H9 (cell line): ENCODE data around the gene PGBD5. TPM values are rescaled to one million over a fixed set of nuclear protein-coding genes. Genes with fewer than 3 reads are reported as not detected.

Experiments used
- DNase-seq: peaks from one replicate; pipeline ENCODE4 v3.0.0-alpha.2; 2017
- H2AFZ ChIP-seq: one replicate; pipeline ENCODE4 v1.6.1; 2013; ENCODE audit warnings: mild to moderate bottlenecking, low read length, control low read depth, moderate library complexity
- H2AK5ac ChIP-seq: 2 replicates; pipeline ENCODE4 v1.6.1; 2013; ENCODE audit warnings: low read length, control low read depth, mixed read lengths; ENCODE audit not compliant: insufficient read length
- H2BK120ac ChIP-seq: one replicate; pipeline ENCODE4 v1.6.1; 2013; ENCODE audit warnings: low read depth, mild to moderate bottlenecking, low read length, control low read depth, inconsistent platforms; ENCODE audit not compliant: poor library complexity, severe bottlenecking
- H2BK12ac ChIP-seq: 2 replicates; pipeline ENCODE4 v1.6.1; 2013; ENCODE audit warnings: low read length, control low read depth, mixed read lengths, low read depth; ENCODE audit not compliant: insufficient read length
- H2BK15ac ChIP-seq: 2 replicates; pipeline ENCODE4 v1.6.1; 2013; ENCODE audit warnings: low read depth, low read length, control low read depth
- H2BK20ac ChIP-seq: one replicate; pipeline ENCODE4 v1.6.1; 2013; ENCODE audit warnings: low read depth, mild to moderate bottlenecking, low read length, control low read depth, inconsistent platforms; ENCODE audit not compliant: poor library complexity, severe bottlenecking
- H2BK5ac ChIP-seq: 2 replicates; pipeline ENCODE4 v1.6.1; 2013; ENCODE audit warnings: low read length, control low read depth, mixed read lengths; ENCODE audit not compliant: insufficient read length
- H3K14ac ChIP-seq: 2 replicates; pipeline ENCODE4 v1.6.1; 2013; ENCODE audit warnings: low read length, control low read depth; ENCODE audit not compliant: insufficient read depth
- H3K18ac ChIP-seq: 2 replicates; pipeline ENCODE4 v1.6.1; 2013; ENCODE audit warnings: low read depth, mild to moderate bottlenecking, mixed read lengths, low read length, control low read depth; ENCODE audit not compliant: insufficient read length
- H3K23ac ChIP-seq: 2 replicates; pipeline ENCODE4 v1.6.1; 2013; ENCODE audit warnings: low read length, control low read depth, mixed read lengths, low read depth; ENCODE audit not compliant: insufficient read length
- H3K23me2 ChIP-seq: 2 replicates; pipeline ENCODE4 v1.6.1; 2013; ENCODE audit warnings: low read depth, mild to moderate bottlenecking, mixed read lengths, low read length, control low read depth; ENCODE audit not compliant: insufficient read length, poor library complexity, severe bottlenecking
- H3K27ac ChIP-seq: 2 replicates; pipeline ENCODE4 v1.5.1; 2013; ENCODE audit warnings: low read length, control low read depth, mixed read lengths, low read depth; ENCODE audit not compliant: insufficient read length
- H3K27me3 ChIP-seq: 2 replicates; pipeline ENCODE4 v1.6.1; 2013; ENCODE audit warnings: low read length, control low read depth, inconsistent platforms; ENCODE audit not compliant: insufficient read depth
- H3K4ac ChIP-seq: 2 replicates; pipeline ENCODE4 v1.6.1; 2013; ENCODE audit warnings: low read depth, mild to moderate bottlenecking, control low read depth, inconsistent platforms, low read length, moderate library complexity
- H3K4me1 ChIP-seq: 2 replicates; pipeline ENCODE4 v1.6.1; 2013; ENCODE audit warnings: low read length, control low read depth, inconsistent platforms; ENCODE audit not compliant: insufficient read depth
- H3K4me2 ChIP-seq: 2 replicates; pipeline ENCODE4 v1.6.1; 2013; ENCODE audit warnings: low read length, control low read depth, mixed read lengths; ENCODE audit not compliant: insufficient read length, insufficient read depth
- H3K56ac ChIP-seq: 2 replicates; pipeline ENCODE4 v1.6.1; 2013; ENCODE audit warnings: low read depth, mild to moderate bottlenecking, mixed read lengths, low read length, control low read depth; ENCODE audit not compliant: insufficient read length
- H3K79me1 ChIP-seq: 2 replicates; pipeline ENCODE4 v1.6.1; 2013; ENCODE audit warnings: low read depth, mild to moderate bottlenecking, moderate library complexity, low read length, control low read depth, inconsistent platforms; ENCODE audit not compliant: insufficient read depth, poor library complexity, severe bottlenecking
- H3K79me2 ChIP-seq: 2 replicates; pipeline ENCODE4 v1.6.1; 2013; ENCODE audit warnings: low read length, control low read depth, inconsistent platforms; ENCODE audit not compliant: insufficient read depth
- H3K9ac ChIP-seq: 2 replicates; pipeline ENCODE4 v1.6.1; 2013; ENCODE audit warnings: low read length, control low read depth, mixed read lengths; ENCODE audit not compliant: insufficient read length; ENCODE audit errors: extremely low read depth
- H3K9me3 ChIP-seq: one replicate; pipeline ENCODE4 v1.6.1; 2013; ENCODE audit warnings: low read depth, low read length, inconsistent platforms; ENCODE audit not compliant: control insufficient read depth
- H3T11ph ChIP-seq: one replicate; pipeline ENCODE4 v1.6.1; 2013; ENCODE audit warnings: mild to moderate bottlenecking, low read length, control low read depth, inconsistent platforms
- H4K20me1 ChIP-seq: one replicate; pipeline ENCODE4 v1.6.1; 2013; ENCODE audit not compliant: control insufficient read depth, insufficient read length, insufficient read depth
- H4K5ac ChIP-seq: 2 replicates; pipeline ENCODE4 v1.6.1; 2013; ENCODE audit warnings: low read depth, mild to moderate bottlenecking, mixed read lengths, low read length, control low read depth; ENCODE audit not compliant: insufficient read length
- H4K8ac ChIP-seq: replicated peaks from 2 replicates; pipeline ENCODE4 v1.6.1; 2013; ENCODE audit warnings: low read length, control low read depth, mixed read lengths, low read depth; ENCODE audit not compliant: insufficient read length
- H4K91ac ChIP-seq: 2 replicates; pipeline ENCODE4 v1.6.1; 2013; ENCODE audit warnings: low read depth, mild to moderate bottlenecking, moderate library complexity, mixed read lengths, low read length, control low read depth; ENCODE audit not compliant: insufficient read length
- H3K27ac Mint-ChIP-seq, 3 experiments: 2 replicates in 2 of 3; 3 replicates in 1 of 3; pipeline ENCODE4 v1.8.0; 2020 to 2021; ENCODE audit warnings: mixed read lengths in 3 of 3, mild to moderate bottlenecking in 1 of 3, moderate library complexity in 1 of 3
- H3K27me3 Mint-ChIP-seq: 2 replicates; pipeline ENCODE4 v1.8.0; 2021; ENCODE audit warnings: low read depth, mild to moderate bottlenecking, moderate library complexity, mixed read lengths
- H3K36me3 Mint-ChIP-seq, 3 experiments: 2 replicates in 2 of 3; 3 replicates in 1 of 3; pipeline ENCODE4 v1.8.0; 2020 to 2021; ENCODE audit warnings: low read depth in 3 of 3, mixed read lengths in 3 of 3; ENCODE audit not compliant: insufficient read depth in 1 of 3
- H3K4me1 Mint-ChIP-seq, 2 experiments: 2 replicates each; pipeline ENCODE4 v1.8.0; 2020; ENCODE audit warnings: mixed read lengths in 2 of 2
- H3K4me3 Mint-ChIP-seq, 2 experiments: 2 replicates in 1 of 2; 3 replicates in 1 of 2; pipeline ENCODE4 v1.8.0; 2020 to 2021; ENCODE audit warnings: mild to moderate bottlenecking in 2 of 2, mixed read lengths in 2 of 2, moderate library complexity in 1 of 2
- H3K9me3 Mint-ChIP-seq, 2 experiments: 2 replicates in 1 of 2; 3 replicates in 1 of 2; pipeline ENCODE4 v1.8.0; 2020; ENCODE audit warnings: mild to moderate bottlenecking in 2 of 2, mixed read lengths in 2 of 2, moderate library complexity in 1 of 2
- WGBS: extraction: QIAGEN DNeasy Blood & Tissue Kit; methylation state at CpG from one replicate; pipeline ENCODE4 v1.1.7; 2013; ENCODE audit warnings: missing lambda C conversion rate, low lambda C conversion rate, mixed read lengths; ENCODE audit not compliant: insufficient read length; ENCODE audit errors: extremely low coverage; 5-methylcytosine and 5-hydroxymethylcytosine counted together
- total RNA-seq: library from RNA; stranded (reverse); gene quantifications from 2 replicates; pipeline ENCODE4 v1.2.1, GENCODE V29; 2021
- TF ChIP-seq, protein P1 (sequence below): fragments of 200-600 bp; sonication (generic); conservative IDR thresholded peaks from 3 replicates; pipeline ENCODE4 v1.8.0; 2021; ENCODE audit warnings: antibody characterized with exemption, mild to moderate bottlenecking

Gene PGBD5
- total RNA-seq, 1 experiment from 2014 or later, result 19.1 TPM

DNA sequence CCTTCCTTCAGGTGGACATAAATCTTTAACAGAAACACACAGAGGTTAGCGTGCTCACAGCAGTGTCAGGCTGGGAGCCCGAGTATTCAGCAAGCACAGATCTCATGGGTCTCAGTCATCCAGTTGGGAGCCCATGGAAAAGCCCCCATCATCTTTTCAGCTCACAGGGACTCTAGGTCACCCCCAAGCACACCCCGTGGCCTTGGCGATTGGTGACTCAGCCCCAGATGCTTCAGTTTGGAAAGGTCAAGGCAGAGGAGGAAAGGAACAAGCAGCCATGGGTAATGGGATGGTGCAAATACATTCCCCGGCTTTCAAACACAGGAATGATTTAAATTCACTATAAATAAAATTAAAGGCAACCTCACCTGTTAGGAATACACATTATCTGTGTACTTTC lies 88.9 kb downstream of the PGBD5 start:
- H3K4me2 ChIP-seq, result no peak overlapping the region
- no peak overlapping the region for H2BK20ac ChIP-seq
- DNase-seq, result no peak
- H3K27me3 ChIP-seq, result no peaks in the 10 kb centered on the region
- H4K8ac ChIP-seq, result no peak overlapping the region
- peaks cover 3% of the 10 kb centered on the region for H3K4me1 ChIP-seq
- no peak overlapping the region for H4K5ac ChIP-seq
- no peak overlapping the region for H2AK5ac ChIP-seq
- H3K27me3 Mint-ChIP-seq, result no peaks in the 10 kb centered on the region; the same call in 1 of the 2 replicates
- no peaks in the 10 kb centered on the region for H3K9me3 Mint-ChIP-seq
- TF ChIP-seq, protein P1, sequence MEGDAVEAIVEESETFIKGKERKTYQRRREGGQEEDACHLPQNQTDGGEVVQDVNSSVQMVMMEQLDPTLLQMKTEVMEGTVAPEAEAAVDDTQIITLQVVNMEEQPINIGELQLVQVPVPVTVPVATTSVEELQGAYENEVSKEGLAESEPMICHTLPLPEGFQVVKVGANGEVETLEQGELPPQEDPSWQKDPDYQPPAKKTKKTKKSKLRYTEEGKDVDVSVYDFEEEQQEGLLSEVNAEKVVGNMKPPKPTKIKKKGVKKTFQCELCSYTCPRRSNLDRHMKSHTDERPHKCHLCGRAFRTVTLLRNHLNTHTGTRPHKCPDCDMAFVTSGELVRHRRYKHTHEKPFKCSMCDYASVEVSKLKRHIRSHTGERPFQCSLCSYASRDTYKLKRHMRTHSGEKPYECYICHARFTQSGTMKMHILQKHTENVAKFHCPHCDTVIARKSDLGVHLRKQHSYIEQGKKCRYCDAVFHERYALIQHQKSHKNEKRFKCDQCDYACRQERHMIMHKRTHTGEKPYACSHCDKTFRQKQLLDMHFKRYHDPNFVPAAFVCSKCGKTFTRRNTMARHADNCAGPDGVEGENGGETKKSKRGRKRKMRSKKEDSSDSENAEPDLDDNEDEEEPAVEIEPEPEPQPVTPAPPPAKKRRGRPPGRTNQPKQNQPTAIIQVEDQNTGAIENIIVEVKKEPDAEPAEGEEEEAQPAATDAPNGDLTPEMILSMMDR, result no peak
- no peak overlapping the region for H3K27ac Mint-ChIP-seq
- no peak overlapping the region for H4K91ac ChIP-seq
- no peaks in the 10 kb centered on the region for H4K20me1 ChIP-seq
- no peak overlapping the region for H3K23ac ChIP-seq
- no peak overlapping the region for H3K27ac ChIP-seq
- WGBS, result no CpG with 5 or more reads among the region's 5 CpGs
- H3K14ac ChIP-seq, result no peak overlapping the region
- H3K4me1 Mint-ChIP-seq, result peaks cover 19 to 28% of the 10 kb centered on the region in 2 experiments
- no peaks in the 10 kb centered on the region for H3K79me1 ChIP-seq
- no peak overlapping the region for H3K4ac ChIP-seq
- no peak overlapping the region for H3T11ph ChIP-seq
- no peak overlapping the region for H2BK12ac ChIP-seq
- no peak overlapping the region for H3K56ac ChIP-seq
- H2BK15ac ChIP-seq, result no peak overlapping the region
- H3K36me3 Mint-ChIP-seq, result peaks cover 8 to 16% (median 9%) of the 10 kb centered on the region in 3 experiments; a peak in 6 of 7 replicates
- H3K9me3 ChIP-seq, result no peaks in the 10 kb centered on the region
- H3K23me2 ChIP-seq, result peaks cover 3% of the 10 kb centered on the region
- H3K18ac ChIP-seq, result no peak overlapping the region
- no peak overlapping the region for H2AFZ ChIP-seq
- H2BK120ac ChIP-seq, result no peak overlapping the region
- H3K79me2 ChIP-seq, result no peaks in the 10 kb centered on the region
- H3K9ac ChIP-seq, result no peak overlapping the region
- no peak overlapping the region for H2BK5ac ChIP-seq
- no peak overlapping the region for H3K4me3 Mint-ChIP-seq
